Keratinocyte (primary cell): Measurements from ENCODE around the gene MPZL2. TPM values are rescaled to one million over a fixed set of nuclear protein-coding genes. Genes with fewer than 3 reads are reported as not detected.

Source experiments
- DNase-seq: peaks from one replicate; pipeline ENCODE4 v3.0.0-alpha.2; 2011; ENCODE audit warnings: low read depth, missing footprints, low spot score
- FAIRE-seq: peaks from 2 replicates; lab custom pipeline; 2011; peaks lifted over from hg19 to GRCh38; lab: Jason Lieb, UNC
- H2AFZ ChIP-seq: 2 replicates; pipeline ENCODE4 v1.6.0; 2012; ENCODE audit warnings: low read length, control low read depth, inconsistent platforms; ENCODE audit not compliant: control insufficient read depth
- H3K27ac ChIP-seq: 2 replicates; pipeline ENCODE4 v1.5.1; 2011; ENCODE audit warnings: low read length; ENCODE audit not compliant: control insufficient read depth, insufficient read depth
- H3K27me3 ChIP-seq: 3 replicates; pipeline ENCODE4 v1.6.0; 2011; ENCODE audit warnings: low read length; ENCODE audit not compliant: control insufficient read depth, insufficient read depth; ENCODE audit errors: extremely low read depth
- H3K36me3 ChIP-seq, 2 experiments: 2 replicates in 1 of 2; 3 replicates in 1 of 2; pipeline ENCODE4 v1.5.1; 2011; ENCODE audit warnings: low read length in 2 of 2, mild to moderate bottlenecking in 1 of 2; ENCODE audit not compliant: control insufficient read depth in 2 of 2, insufficient read depth in 2 of 2; ENCODE audit errors: extremely low read depth in 1 of 2
- H3K4me1 ChIP-seq: 3 replicates; pipeline ENCODE4 v1.5.1; 2011; ENCODE audit warnings: low read length; ENCODE audit not compliant: control insufficient read depth, insufficient read depth; ENCODE audit errors: extremely low read depth
- H3K4me2 ChIP-seq: 3 replicates; pipeline ENCODE4 v1.6.0; 2011; ENCODE audit warnings: low read depth, low read length; ENCODE audit not compliant: control insufficient read depth, insufficient read depth; ENCODE audit errors: extremely low read depth
- H3K4me3 ChIP-seq, 3 experiments: fragments of 200-600 bp in 1 of 3; sonication (generic) in 1 of 3; 2 replicates in 2 of 3; 3 replicates in 1 of 3; pipeline ENCODE4 v1.5.1; 2011 to 2016; ENCODE audit warnings: low read length in 3 of 3, mild to moderate bottlenecking in 3 of 3, control low read depth in 2 of 3, inconsistent platforms in 1 of 3, low read depth in 1 of 3, mixed read lengths in 1 of 3, mixed run types in 1 of 3, moderate library complexity in 1 of 3; ENCODE audit not compliant: control insufficient read depth in 2 of 3, insufficient read depth in 2 of 3; ENCODE audit errors: extremely low read depth in 1 of 3
- H3K79me2 ChIP-seq: 2 replicates; pipeline ENCODE4 v1.6.0; 2012; ENCODE audit warnings: low read length; ENCODE audit not compliant: control insufficient read depth, insufficient read depth
- H3K9ac ChIP-seq: 3 replicates; pipeline ENCODE4 v1.6.0; 2011; ENCODE audit warnings: low read length; ENCODE audit not compliant: control insufficient read depth, insufficient read depth; ENCODE audit errors: extremely low read depth
- H3K9me1 ChIP-seq: 3 replicates; pipeline ENCODE4 v1.6.0; 2011; ENCODE audit warnings: low read length; ENCODE audit not compliant: control insufficient read depth, insufficient read depth; ENCODE audit errors: extremely low read depth
- H3K9me3 ChIP-seq: 2 replicates; pipeline ENCODE4 v1.5.1; 2012; ENCODE audit warnings: low read depth, low read length; ENCODE audit not compliant: control insufficient read depth
- H4K20me1 ChIP-seq: 3 replicates; pipeline ENCODE4 v1.6.0; 2011; ENCODE audit warnings: low read length; ENCODE audit not compliant: control insufficient read depth, insufficient read depth; ENCODE audit errors: extremely low read depth
- EZH2 ChIP-seq: IDR thresholded peaks from one replicate; pipeline ENCODE4 v1.6.1; 2012; ENCODE audit warnings: inconsistent platforms, mild to moderate bottlenecking, low read length, moderate library complexity
- dilution Hi-C: fragments of 300-500 bp; cut with MboI; formaldehyde crosslinking; loops from one replicate; pipeline ENCODE4 v1.7.0; 2020; ENCODE audit warnings: low sequenced_read_pairs; ENCODE audit not compliant: extremely low pct_ligation_motif_present
- polyA plus RNA-seq, 5 experiments: library from polyadenylated mRNA; depleted of rRNA in 3 of 5; stranded (reverse) in 3 of 5; stranded (forward) in 1 of 5; unstranded in 1 of 5; fragments of >200 nt; gene quantifications; 1 replicate in 1 of 5; 2 replicates in 3 of 5; 3 replicates in 1 of 5; pipeline versions ENCODE4 v1.2.1 to v1.2.3, GENCODE V29; 2011 to 2012; ENCODE audit warnings: missing spikeins in 2 of 5, low read depth in 1 of 5, low replicate concordance in 1 of 5
- TF ChIP-seq, protein P1 (sequence below), 3 experiments: IDR thresholded peaks in 1 of 3; conservative IDR thresholded peaks in 1 of 3; optimal IDR thresholded peaks in 1 of 3; 2 replicates in 2 of 3; 3 replicates in 1 of 3; pipeline versions ENCODE3 to v1.5.1; 2011; ENCODE audit warnings: low read length in 3 of 3, mild to moderate bottlenecking in 3 of 3, moderate library complexity in 2 of 3, control low read depth in 1 of 3, inconsistent platforms in 1 of 3; ENCODE audit not compliant: insufficient read depth in 2 of 3; ENCODE audit errors: extremely low read depth in 1 of 3

MPZL2 gene
- polyA plus RNA-seq, 1 donor (not counting 4 experiments of a cell fraction or from before 2014, with no cell fraction given), result 225 TPM

DNA sequence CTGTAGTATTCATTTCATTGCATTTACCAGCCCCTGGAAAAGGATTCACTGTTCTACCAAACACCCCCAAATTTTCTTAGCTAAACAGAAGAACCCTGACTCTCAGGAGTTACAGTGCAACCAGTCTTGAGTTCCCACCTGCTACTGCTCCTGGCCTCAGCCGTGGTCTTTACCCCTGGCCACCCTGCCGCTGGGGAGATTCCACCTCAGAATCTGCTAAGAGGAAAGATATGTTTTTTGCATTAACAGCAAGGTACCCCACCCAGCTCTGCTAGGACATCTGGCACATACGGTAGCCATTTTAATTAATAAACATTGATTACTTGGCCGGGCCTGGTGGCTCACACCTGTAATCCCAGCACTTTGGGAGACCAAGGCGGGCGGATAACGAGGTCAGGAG, 48.3 kb downstream of the MPZL2 start:
- Histone ChIP-seq H3K9me3 (no peaks in the 10 kb centered on the region), H3K27me3 (peaks cover 12% of the 10 kb centered on the region), H3K4me1 (no peaks in the 10 kb centered on the region), H3K4me3 (no peak overlapping the region), H2AFZ (no peak overlapping the region), H3K27ac (no peak overlapping the region), H3K79me2 (no peaks in the 10 kb centered on the region), H3K9me1 (no peaks in the 10 kb centered on the region), H4K20me1 (no peaks in the 10 kb centered on the region), H3K9ac (no peak overlapping the region), H3K4me2 (no peak overlapping the region), H3K36me3 (no peaks in the 10 kb centered on the region)
- dilution Hi-C loops, result no loop called here
- no peak for TF ChIP-seq EZH2
- no peak for FAIRE-seq
- DNase-seq, result no peak

DNA sequence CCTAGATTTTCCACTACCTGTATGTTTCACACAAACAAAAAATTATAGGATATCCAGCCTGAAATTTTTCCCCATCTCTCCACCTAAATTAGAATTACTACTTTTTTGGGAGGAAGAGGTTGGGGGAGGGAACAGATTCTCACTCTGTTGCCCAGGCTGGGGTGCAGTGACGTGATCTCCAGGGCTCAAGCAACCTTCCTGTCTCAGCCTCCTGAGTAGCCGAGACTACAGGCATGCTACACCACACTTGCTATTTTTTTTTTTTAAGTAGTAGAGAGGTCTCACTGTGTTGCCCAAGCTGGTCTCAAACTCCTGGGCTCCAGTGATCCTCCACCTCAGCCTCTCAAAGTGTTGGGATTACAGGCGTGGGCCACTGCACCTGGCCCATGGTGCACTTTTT, 48.8 kb downstream of the MPZL2 start:
- Histone ChIP-seq H3K9me3 (no peaks in the 10 kb centered on the region), H2AFZ (no peak overlapping the region)
- dilution Hi-C loops, result no loop called here

More for the DNA sequence above, 48.8 kb downstream of the MPZL2 start:
- Histone ChIP-seq H3K27me3 (peaks cover 12% of the 10 kb centered on the region), H4K20me1 (no peaks in the 10 kb centered on the region), H3K4me1 (no peaks in the 10 kb centered on the region), H3K36me3 (no peaks in the 10 kb centered on the region), H3K79me2 (no peaks in the 10 kb centered on the region), H3K9me1 (no peaks in the 10 kb centered on the region), H3K4me3 (no peak overlapping the region), H3K4me2 (no peak overlapping the region), H3K9ac (no peak overlapping the region), H3K27ac (no peak overlapping the region)
- DNase-seq, result no peak
- TF ChIP-seq, protein P1, sequence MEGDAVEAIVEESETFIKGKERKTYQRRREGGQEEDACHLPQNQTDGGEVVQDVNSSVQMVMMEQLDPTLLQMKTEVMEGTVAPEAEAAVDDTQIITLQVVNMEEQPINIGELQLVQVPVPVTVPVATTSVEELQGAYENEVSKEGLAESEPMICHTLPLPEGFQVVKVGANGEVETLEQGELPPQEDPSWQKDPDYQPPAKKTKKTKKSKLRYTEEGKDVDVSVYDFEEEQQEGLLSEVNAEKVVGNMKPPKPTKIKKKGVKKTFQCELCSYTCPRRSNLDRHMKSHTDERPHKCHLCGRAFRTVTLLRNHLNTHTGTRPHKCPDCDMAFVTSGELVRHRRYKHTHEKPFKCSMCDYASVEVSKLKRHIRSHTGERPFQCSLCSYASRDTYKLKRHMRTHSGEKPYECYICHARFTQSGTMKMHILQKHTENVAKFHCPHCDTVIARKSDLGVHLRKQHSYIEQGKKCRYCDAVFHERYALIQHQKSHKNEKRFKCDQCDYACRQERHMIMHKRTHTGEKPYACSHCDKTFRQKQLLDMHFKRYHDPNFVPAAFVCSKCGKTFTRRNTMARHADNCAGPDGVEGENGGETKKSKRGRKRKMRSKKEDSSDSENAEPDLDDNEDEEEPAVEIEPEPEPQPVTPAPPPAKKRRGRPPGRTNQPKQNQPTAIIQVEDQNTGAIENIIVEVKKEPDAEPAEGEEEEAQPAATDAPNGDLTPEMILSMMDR (optimal IDR thresholded peaks at IDR 0.05 in 1 of 3, IDR thresholded peaks at IDR 0.05 in 1 of 3, conservative IDR thresholded peaks at IDR 0.05 in 1 of 3; ENCODE audit: extremely low read depth in 1 of 3, insufficient read depth in 2 of 3, low read length in 3 of 3), result no peak
- TF ChIP-seq EZH2, result no peak
- FAIRE-seq, result no peak
